ENCODE data around the gene COL15A1. TPM values are rescaled to one million over a fixed set of nuclear protein-coding genes. Genes with fewer than 3 reads are reported as not detected.

The COL15A1 gene
- total RNA-seq, 6 experiments from 2014 or later, result 0.07 to 0.58 (median 0.11) TPM; not detected in 2

DNA sequence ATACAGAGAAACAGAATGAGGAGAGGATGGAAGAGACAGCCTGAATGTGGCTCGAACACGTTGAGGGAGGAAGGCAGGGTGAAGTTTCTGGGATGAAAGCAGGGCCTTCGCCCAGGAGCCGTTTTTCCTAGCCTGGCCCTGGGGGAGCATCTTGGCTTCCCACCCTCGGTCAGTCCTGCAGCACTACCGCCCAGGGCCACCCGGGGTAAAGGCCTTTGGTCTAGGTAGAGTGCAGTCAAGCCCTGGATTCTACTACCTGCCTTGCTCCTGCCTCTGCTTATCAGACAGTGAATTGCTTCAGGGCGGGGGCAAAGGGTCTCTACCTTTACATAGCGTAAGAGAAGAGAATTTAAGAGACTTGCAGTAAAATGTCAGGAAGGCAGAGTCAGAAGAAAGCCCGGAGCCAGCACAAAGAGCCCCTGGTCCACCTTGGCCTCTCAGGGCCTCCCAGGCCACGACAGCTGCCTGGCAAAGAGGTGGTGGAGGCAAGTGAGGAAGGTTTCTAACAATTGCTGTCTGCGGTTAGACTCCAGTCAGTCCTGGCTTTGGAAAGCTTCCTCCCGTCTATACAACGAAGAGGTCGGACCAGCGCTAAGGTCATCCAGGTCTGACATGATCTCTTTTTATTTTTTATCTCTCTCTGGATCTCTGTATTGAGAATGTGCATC lies 17.9 kb downstream of the COL15A1 start:
- DNase-seq (no peak), ATAC-seq (no peak)
- no peaks in the 10 kb centered on the region for H3K27me3 ChIP-seq
- TF ChIP-seq POLR2A (IDR thresholded peaks at IDR 0.05) (no peak), CTCF (IDR thresholded peaks at IDR 0.05) (no peak)
- intact Hi-C loops (cut with DNase I), result no loop called here
- no peak overlapping the region for H3K4me3 ChIP-seq
- H3K36me3 ChIP-seq, result no peaks in the 10 kb centered on the region
- WGBS (ENCODE audit: insufficient coverage, low coverage, low lambda C conversion rate, missing lambda C conversion rate), result 64% methylated on average over 10 of the region's 16 CpGs
- H3K27ac ChIP-seq, result no peak overlapping the region
- H3K4me1 ChIP-seq, result no peaks in the 10 kb centered on the region
- H3K9me3 ChIP-seq, result no peaks in the 10 kb centered on the region

DNA sequence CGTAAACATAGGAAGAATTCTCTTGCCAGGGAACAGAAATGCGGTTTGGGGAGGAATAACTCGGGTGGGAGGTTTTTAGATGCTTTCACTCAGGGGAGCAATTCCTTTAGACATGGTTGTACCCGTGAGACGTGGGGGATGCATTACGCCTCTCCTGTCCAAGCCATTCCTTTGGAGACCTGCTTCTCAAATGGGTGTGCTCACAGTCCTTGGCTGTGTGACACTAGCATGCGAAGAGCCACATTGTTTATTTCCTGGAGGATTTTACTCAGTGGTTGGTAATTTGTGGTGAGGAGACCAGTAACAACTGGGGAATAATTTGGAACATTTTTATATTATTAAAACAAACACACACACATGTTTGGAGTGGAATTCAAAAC lies 18.5 kb downstream of the COL15A1 start:
- Histone ChIP-seq H3K27ac (no peak overlapping the region), H3K9me3 (no peaks in the 10 kb centered on the region), H3K36me3 (no peaks in the 10 kb centered on the region), H3K4me1 (no peaks in the 10 kb centered on the region), H3K27me3 (no peaks in the 10 kb centered on the region), H3K4me3 (no peak overlapping the region)
- 66% methylated on average over 7 of the region's 7 CpGs for WGBS (ENCODE audit: insufficient coverage, low coverage, low lambda C conversion rate, missing lambda C conversion rate)
- intact Hi-C loops (cut with DNase I), result no loop called here
- no peak for TF ChIP-seq CTCF (IDR thresholded peaks at IDR 0.05)
- TF ChIP-seq POLR2A (IDR thresholded peaks at IDR 0.05), result no peak
- DNase-seq (no peak), ATAC-seq (no peak)

DNA sequence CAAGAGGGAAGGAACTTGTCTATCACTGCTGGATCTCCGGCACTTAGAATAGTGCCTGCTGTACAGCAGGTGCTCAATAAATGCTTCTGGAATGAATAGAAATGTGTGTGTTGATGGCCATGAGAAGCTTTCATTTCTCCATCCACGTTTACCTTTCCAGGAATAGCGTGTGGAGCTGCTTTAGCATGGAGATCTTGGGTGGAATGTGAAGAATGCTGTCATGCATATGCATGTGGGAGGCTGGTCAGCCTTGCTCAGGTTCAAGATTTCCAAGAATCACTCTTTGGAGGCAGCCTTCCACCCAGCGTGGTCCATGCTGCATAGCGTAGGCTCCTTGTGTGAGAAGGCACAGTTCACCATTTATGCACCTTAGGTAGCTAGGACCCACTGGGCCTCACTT lies 19.2 kb downstream of the COL15A1 start:
- ATAC-seq (no peak), DNase-seq (no peak)
- Histone ChIP-seq H3K4me3 (no peak overlapping the region), H3K27me3 (no peaks in the 10 kb centered on the region), H3K36me3 (no peaks in the 10 kb centered on the region), H3K27ac (no peak overlapping the region), H3K4me1 (no peaks in the 10 kb centered on the region), H3K9me3 (no peaks in the 10 kb centered on the region)
- intact Hi-C loops (cut with DNase I), result no loop called here
- TF ChIP-seq POLR2A (IDR thresholded peaks at IDR 0.05) (no peak), CTCF (IDR thresholded peaks at IDR 0.05) (no peak)
- WGBS (ENCODE audit: insufficient coverage, low coverage, low lambda C conversion rate, missing lambda C conversion rate), result 67% methylated on average over 1 of the region's 5 CpGs

DNA sequence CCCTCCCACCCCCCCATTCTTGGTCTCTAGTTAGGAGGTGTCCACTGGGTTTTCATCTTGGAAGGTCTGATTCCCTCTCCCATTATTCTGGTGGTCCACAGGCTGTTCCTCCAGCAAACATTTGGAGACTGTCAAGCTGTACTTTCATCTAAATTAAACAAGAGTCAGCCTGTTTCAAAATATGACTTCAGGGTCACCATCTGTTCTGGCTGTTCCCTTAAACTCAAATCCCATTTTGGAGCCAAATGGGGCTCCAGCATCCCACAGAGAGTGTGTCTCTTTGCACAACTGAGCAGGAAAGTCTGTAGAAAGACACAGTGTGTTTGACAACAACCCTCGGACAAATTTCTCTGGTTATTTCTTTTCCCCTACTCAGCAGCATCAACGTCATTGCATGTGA lies 20.5 kb downstream of the COL15A1 start:
- no peak for DNase-seq

More for the DNA sequence above, 20.5 kb downstream of the COL15A1 start:
- Histone ChIP-seq H3K27ac (no peak overlapping the region), H3K9me3 (no peaks in the 10 kb centered on the region), H3K4me1 (no peaks in the 10 kb centered on the region), H3K4me3 (no peak overlapping the region), H3K36me3 (no peaks in the 10 kb centered on the region), H3K27me3 (no peaks in the 10 kb centered on the region)
- no peak for TF ChIP-seq POLR2A (IDR thresholded peaks at IDR 0.05)
- TF ChIP-seq CTCF (IDR thresholded peaks at IDR 0.05), result no peak
- ATAC-seq, result no peak
- WGBS (ENCODE audit: insufficient coverage, low coverage, low lambda C conversion rate, missing lambda C conversion rate), result 51% methylated on average over 2 of the region's 2 CpGs
- intact Hi-C loops (cut with DNase I), result no loop called here
